ENCODE data around the gene GRAMD4.

Gene GRAMD4

DNA sequence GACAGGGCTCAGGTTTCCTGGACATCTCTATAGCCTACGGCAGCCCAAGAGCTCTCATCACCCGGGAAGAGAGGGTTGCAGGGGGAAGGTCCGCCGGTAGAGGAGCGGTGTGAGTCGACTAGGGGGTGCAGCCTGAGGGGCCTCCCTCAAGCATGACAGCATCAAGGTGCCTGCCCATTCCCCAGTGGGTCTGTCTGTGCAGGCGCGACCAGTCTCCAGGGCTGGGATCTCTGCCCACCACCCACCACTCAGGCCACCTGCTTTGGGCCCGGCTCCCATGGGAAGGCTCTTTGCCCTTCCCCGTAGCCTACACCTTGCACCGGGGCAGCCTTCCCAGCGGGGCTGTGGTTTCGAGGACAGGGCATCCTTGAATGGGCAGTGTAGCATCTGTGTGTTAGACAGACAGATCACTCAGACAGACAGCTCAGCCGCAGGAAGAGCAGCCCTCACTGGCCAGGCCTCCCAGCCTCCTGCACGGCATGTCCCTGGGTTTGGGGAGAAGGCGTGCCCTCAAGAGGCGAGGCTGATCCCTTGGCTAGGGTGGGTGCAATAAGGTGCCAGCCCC, 88.7 kb downstream of the GRAMD4 start:
- TF ChIP-seq, protein P1, sequence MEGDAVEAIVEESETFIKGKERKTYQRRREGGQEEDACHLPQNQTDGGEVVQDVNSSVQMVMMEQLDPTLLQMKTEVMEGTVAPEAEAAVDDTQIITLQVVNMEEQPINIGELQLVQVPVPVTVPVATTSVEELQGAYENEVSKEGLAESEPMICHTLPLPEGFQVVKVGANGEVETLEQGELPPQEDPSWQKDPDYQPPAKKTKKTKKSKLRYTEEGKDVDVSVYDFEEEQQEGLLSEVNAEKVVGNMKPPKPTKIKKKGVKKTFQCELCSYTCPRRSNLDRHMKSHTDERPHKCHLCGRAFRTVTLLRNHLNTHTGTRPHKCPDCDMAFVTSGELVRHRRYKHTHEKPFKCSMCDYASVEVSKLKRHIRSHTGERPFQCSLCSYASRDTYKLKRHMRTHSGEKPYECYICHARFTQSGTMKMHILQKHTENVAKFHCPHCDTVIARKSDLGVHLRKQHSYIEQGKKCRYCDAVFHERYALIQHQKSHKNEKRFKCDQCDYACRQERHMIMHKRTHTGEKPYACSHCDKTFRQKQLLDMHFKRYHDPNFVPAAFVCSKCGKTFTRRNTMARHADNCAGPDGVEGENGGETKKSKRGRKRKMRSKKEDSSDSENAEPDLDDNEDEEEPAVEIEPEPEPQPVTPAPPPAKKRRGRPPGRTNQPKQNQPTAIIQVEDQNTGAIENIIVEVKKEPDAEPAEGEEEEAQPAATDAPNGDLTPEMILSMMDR (IDR thresholded peaks at IDR 0.05; ENCODE audit: insufficient read depth, missing control alignments) = no peak
- no peak for FAIRE-seq

DNA sequence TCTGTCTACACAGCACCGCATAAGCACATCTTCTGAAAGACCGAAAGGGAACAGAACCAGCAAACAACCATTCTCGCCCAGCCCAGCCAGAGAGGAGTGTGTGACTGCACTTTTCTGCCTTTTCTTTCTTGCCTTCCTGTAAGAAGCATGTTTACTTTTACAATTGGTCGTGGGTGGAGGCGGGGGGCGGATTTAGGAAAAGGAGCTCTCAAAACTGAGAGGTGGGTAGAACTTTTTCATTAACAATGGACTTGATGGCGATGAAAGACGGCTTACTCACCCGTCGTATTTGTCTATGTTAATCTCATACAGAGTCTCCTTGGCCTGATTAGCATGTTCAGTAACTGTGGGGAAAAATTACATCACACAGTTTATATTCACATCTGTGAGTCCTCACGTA, 90.6 kb downstream of the GRAMD4 start:
- no peak for FAIRE-seq
- no peak for DNase-seq (ENCODE audit: insufficient read length, low spot score)
- TF ChIP-seq, protein P1 (IDR thresholded peaks at IDR 0.05; ENCODE audit: insufficient read depth, missing control alignments) = no peak

More for the DNA sequence above, 88.7 kb downstream of the GRAMD4 start:
- DNase-seq (ENCODE audit: insufficient read length, low spot score) = no peak

DNA sequence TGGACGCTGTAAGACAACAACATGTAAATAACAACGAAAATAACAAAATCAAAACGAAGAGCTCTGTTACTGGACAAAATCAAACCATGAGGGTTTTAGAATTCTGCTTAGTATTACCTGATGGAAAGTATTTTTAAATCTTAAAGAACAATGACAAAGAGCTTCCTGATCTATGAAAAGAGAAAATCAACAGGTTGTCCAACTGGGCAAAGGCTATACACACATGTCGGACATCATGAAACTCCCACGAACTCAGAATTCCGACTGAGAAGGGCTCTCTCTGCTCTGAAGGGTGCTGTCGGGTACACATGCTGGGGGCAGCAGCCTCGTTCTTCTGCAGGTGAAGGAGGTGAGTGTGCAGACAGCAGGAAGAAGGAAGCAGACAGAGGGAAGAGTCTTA, 92.1 kb downstream of the GRAMD4 start:
- no peak for DNase-seq (ENCODE audit: insufficient read length, low spot score)
- no peak for FAIRE-seq
- TF ChIP-seq, protein P1 (IDR thresholded peaks at IDR 0.05; ENCODE audit: insufficient read depth, missing control alignments) = no peak

DNA sequence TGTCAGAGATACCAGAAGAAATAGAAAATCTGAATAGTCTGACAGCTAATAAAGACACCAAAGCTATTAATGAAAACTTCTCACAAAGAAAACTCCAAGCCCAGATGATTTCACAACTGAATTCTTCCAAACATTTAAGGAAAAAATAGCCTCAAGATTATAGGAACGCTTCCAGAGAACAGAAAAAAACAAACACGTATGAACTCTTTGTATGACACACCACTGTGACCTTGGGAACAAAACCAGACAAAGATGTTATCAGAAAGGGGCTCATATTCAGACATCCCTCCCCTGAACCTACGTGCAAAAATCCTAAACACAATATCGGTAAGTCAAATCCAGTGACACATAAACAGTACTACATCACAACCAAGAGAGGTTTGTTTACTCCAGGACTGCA, 94.4 kb downstream of the GRAMD4 start:
- TF ChIP-seq, protein P1 (IDR thresholded peaks at IDR 0.05; ENCODE audit: insufficient read depth, missing control alignments) = no peak
- DNase-seq (ENCODE audit: insufficient read length, low spot score) = no peak
- FAIRE-seq = no peak

DNA sequence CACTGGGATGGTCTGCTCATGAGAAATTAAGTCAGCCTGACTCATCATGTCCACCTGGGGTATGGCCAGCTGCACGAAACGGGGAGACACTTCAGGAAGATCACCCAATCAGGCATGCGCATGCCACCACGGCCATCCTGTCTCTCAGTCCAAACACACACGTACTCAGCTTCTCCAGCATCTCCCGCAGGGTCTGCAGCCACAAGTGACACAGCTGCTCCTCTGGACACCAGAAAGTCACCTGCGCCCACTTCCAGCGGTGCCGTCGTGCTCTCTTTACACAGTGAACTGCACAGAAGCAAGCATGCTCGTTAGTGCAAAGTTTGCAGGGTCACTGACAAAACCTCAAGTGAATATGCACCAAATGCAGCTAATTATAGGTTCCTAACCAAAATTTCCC, 99.7 kb downstream of the GRAMD4 start:
- no peak for FAIRE-seq
- DNase-seq (ENCODE audit: insufficient read length, low spot score) = no peak
- TF ChIP-seq, protein P1 (IDR thresholded peaks at IDR 0.05; ENCODE audit: insufficient read depth, missing control alignments) = no peak

DNA sequence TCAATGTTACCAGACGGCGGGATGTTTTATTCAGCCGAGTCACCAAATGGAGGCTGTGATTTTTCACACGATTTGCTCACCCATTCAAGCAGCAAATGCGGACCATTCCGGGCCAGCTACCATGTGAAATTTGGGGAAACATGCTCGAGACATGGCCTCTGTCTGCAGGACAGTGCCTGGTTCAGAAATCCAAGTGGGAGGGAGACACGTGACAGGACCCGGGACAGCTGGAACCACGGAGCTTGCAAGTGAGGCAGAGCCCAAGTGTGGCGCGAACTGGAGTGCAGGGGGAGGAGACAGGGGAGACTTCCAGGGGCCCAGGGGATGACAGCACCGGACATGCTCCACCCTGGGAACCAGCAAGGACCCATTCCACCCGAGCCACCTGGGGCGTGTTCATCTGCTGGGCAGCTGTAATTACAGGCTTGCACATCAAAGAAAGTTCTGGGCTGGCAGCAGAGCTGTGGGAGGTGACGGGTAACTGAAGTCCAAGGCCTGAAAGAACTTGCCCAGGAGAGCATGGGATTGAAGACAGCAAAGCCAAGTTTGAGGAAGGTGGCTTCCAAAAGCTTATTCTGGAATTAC, 101.4 kb downstream of the GRAMD4 start:
- no peak for FAIRE-seq
- no peak for DNase-seq (ENCODE audit: insufficient read length, low spot score)
- TF ChIP-seq, protein P1 (IDR thresholded peaks at IDR 0.05; ENCODE audit: insufficient read depth, missing control alignments) = no peak

DNA sequence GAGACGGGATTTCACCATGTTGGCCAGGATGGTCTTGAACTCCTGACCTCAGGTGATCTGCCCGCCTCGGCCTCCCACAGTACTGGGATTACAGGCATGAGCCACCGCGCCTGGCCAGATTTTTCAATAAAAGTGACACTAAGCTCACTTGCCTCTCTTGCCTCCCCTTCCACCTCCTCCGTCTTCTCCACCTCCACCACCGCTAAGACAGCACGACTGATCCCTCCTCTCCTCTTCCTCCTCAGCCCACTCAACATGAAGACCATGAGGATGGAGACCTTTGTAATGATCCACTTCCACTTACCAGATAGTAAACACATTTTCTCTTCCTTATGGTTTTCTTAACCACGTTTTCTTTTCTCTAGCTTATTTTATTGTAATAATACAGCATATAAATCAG, 103.7 kb downstream of the GRAMD4 start:
- DNase-seq (ENCODE audit: insufficient read length, low spot score) = no peak
- FAIRE-seq = no peak
- TF ChIP-seq, protein P1 (IDR thresholded peaks at IDR 0.05; ENCODE audit: insufficient read depth, missing control alignments) = no peak
